Measurements from ENCODE around the gene CRCP.

DNA sequence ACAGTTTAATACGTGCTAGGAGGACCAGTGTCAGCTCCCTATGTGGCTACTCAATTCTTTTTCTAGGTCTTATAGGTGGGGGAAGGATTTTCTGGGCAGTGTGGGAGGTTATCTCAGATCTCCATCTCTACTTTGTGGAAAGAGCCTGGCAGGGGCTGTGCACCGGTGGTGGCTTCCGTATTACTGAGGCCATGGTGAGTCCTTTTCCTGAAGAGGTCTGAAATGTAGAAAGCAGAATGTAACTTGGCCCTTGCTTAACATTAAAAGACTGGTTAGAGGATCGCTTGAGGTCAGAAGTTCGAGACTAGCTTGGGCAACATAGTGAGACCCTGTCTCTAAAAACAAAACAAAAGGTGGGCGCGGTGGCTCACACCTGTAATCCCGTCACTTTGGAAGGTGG lies 87.8 kb downstream of the CRCP start:
- TF ChIP-seq, protein P1, sequence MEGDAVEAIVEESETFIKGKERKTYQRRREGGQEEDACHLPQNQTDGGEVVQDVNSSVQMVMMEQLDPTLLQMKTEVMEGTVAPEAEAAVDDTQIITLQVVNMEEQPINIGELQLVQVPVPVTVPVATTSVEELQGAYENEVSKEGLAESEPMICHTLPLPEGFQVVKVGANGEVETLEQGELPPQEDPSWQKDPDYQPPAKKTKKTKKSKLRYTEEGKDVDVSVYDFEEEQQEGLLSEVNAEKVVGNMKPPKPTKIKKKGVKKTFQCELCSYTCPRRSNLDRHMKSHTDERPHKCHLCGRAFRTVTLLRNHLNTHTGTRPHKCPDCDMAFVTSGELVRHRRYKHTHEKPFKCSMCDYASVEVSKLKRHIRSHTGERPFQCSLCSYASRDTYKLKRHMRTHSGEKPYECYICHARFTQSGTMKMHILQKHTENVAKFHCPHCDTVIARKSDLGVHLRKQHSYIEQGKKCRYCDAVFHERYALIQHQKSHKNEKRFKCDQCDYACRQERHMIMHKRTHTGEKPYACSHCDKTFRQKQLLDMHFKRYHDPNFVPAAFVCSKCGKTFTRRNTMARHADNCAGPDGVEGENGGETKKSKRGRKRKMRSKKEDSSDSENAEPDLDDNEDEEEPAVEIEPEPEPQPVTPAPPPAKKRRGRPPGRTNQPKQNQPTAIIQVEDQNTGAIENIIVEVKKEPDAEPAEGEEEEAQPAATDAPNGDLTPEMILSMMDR (IDR thresholded peaks at IDR 0.05) = no peak
- TF ChIP-seq POLR2A (IDR thresholded peaks at IDR 0.05) = no peak

All from testis (tissue), 2 donors.